GM19239 (cell line): ENCODE measurements around the gene RGS7.
"Not testable (repeated sequence)": the region's sequence is repeated elsewhere in the genome, so short reads cannot be mapped to it uniquely, and the experiment has no call there.

Experiments used
- DNase-seq: peaks from one replicate; pipeline ENCODE4 v3.0.0; 2011; ENCODE audit warnings: low spot score; ENCODE audit not compliant: insufficient read length
- FAIRE-seq: peaks from 2 replicates; lab custom pipeline; 2011; peaks lifted over from hg19 to GRCh38; lab: Jason Lieb, UNC

RGS7 gene

GRCh38 chr1:241020851-241021697 lies 335.9 kb downstream of the RGS7 start:
- no peak for FAIRE-seq

DNA sequence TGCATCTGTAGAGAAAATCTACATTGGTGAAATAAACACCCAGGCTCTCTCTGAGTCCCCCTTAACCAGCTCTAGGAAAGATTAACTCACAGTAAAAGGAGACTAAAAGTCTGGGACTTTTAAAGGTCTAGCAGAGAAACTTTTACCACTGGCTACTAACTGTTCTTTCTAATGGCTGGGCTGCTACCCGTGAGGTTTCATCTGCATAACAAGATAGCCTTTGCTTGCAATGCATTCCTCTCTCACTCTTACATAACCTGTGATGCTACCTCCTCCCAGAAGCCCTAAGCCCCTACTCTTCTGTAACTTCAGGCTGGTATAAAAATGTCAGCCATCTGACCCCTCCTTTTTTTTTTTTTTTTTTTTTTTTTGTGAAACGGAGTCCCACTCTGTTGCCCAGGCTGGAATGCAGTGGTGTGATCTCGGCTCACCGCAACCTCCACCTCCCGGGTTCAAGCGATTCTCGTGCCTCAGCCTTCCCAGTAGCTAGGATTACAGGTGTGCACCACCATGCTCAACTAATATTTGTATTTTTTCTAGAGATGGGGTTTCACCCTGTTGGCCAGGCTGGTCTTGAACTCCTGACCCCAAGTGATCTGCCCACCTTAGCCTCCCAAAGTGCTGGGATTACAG lies 344.2 kb downstream of the RGS7 start:
- no peak for DNase-seq
- no peak for FAIRE-seq

More at GRCh38 chr1:241020851-241021697, 335.9 kb downstream of the RGS7 start:
- DNase-seq, result no peak

DNA sequence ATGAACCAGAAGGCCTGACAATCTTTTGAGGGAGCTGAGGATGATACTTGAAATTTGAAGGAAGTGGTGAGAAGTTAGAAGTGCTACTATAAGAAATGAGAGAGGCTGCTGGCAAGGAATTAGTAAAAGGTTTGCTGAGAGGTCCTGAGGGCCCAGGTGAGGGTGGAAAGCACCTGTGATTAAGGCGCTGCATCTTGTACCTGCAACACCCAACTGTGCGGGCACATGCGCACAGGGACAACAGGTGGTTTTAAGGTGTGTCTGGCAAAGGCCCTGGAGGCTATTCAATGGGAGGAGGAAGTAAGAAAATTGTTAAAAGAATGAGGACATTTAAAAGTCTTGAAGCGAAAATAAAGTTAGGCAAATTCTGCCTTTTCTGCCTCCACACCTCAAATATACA lies 349.3 kb downstream of the RGS7 start:
- FAIRE-seq, result no peak

DNA sequence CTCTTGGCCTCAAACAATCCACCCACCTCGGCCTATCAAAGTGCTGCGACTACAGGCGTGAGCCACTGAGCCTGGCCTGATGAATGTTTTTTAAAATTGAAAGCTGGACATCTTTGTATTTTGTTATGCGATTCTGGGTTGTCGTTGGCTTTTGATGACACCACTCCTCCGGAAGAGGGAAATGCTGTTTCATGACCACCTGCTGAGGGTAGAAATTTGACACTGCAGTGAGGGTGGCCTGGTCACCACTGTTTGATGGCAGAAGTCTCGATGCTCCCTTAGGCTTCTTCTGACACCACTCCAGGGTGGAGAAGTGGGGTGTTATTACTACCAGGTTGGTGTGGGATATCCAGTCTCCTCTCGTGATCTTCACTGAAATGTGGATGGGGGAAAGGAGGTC lies 357.2 kb downstream of the RGS7 start:
- DNase-seq, result no peak
- no peak for FAIRE-seq

More for the DNA sequence above, 349.3 kb downstream of the RGS7 start:
- DNase-seq, result no peak

- no peak for DNase-seq
These were observed 358.5 kb downstream of the RGS7 start for GRCh38 chr1:240998441-240999015.

DNA sequence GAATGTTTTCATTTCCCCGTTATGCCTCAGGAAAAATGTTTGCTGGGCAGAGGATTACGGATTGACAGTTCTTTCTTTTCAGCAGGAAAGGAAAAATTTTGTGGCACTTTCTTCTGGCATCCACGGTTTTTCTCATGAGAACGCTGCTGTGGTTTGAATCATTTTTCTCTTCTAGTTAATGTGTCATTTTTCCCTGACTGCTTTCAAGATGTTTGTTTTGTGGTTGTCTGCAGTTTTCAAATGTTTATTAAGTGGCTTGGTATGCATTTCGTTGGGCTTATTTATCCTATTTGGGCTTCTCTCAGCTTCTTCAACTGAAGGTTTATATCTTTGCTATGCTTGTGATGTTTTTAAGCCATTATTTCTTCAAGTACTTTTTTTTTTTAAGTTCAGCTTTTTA lies 359.0 kb downstream of the RGS7 start:
- no peak for DNase-seq
- no peak for FAIRE-seq

More at GRCh38 chr1:240998441-240999015, 358.5 kb downstream of the RGS7 start:
- no peak for FAIRE-seq

GRCh38 chr1:240993004-240993403 lies 364.0 kb downstream of the RGS7 start:
- DNase-seq (no peak), FAIRE-seq (no peak)

DNA sequence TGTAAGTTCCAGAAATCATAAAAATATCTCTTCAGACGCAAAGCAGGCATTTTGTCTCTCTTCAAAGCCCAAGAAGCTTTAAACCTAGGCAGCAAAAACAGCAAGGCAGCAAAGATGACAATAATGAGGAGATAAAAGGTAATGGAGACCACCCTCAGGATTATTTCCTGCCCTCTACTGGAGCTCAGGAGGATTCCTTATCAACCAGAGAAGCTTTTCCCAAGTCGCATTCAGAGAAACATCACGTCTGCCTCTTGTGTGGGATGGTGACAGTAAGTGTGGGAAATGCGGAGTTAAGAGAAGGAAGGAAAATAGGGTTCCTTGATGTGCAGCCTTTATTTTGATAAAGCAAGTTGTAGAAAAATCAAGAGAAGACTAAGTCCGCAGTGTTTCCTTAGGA lies 365.8 kb downstream of the RGS7 start:
- FAIRE-seq (no peak), DNase-seq (no peak)

GRCh38 chr1:240987928-240988327 lies 369.1 kb downstream of the RGS7 start:
- no peak for DNase-seq
- no peak for FAIRE-seq

- FAIRE-seq (no peak), DNase-seq (no peak)
These were observed 371.9 kb downstream of the RGS7 start for GRCh38 chr1:240985081-240985480.

GRCh38 chr1:240980342-240980741 lies 376.7 kb downstream of the RGS7 start:
- FAIRE-seq (no peak), DNase-seq (no peak)

DNA sequence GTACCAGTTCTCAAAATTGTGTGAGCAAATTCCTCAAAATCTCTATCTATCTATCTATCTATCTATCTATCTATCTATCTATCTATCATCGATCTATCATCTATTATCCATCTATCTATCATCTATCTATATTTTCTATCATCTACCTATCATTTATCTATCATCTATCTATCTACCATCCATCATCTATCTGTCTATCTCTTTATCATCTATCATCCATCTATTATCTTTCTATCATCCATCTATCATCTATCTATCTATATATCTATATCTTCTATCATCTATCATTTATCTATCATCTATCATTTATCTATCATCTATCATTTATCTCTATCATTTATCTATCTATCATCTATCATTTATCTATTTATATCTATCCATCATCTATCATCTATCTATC lies 380.3 kb downstream of the RGS7 start:
- DNase-seq, result no peak
- no peak for FAIRE-seq

- FAIRE-seq (no peak), DNase-seq (no peak)
These were observed 383.1 kb downstream of the RGS7 start for GRCh38 chr1:240973875-240974274.

DNA sequence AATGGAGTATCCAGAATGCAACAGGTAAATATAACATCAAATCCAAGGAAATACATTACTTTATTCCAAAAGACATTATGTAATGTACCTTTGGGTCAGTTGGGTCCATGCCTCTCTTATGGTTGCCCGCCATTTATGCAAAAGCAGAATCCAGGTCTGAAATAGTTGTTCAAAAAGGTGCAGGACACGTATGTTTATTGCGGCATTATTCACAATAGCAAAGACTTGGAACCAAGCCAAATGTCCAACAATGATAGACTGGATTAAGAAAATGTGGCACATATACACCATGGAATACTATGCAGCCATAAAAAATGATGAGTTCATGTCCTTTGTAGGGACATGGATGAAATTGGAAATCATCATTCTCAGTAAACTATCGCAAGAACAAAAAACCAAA lies 384.9 kb downstream of the RGS7 start:
- DNase-seq, FAIRE-seq: not testable (repeated sequence)

- FAIRE-seq (no peak), DNase-seq (no peak)
These were observed 386.8 kb downstream of the RGS7 start for GRCh38 chr1:240970253-240970652.

DNA sequence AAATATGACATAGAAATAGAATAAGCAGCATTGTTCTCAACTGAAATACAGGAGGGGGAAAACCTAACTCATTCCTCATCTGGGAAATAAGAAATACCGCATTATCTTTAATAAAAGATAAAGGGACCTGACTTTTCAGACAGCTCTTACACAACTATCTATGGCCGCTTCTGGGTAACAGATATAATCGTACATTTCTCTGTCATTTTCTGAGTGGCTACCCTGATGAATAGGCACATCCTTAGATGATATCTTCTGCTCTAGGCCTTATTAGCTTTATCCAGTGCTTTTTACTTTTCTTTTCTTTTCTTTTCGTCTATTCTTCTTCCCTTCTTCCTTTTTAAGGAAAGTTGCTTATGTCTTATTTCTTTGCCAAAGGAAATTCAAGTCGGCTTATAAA lies 388.1 kb downstream of the RGS7 start:
- FAIRE-seq, result no peak
- DNase-seq, result no peak

DNA sequence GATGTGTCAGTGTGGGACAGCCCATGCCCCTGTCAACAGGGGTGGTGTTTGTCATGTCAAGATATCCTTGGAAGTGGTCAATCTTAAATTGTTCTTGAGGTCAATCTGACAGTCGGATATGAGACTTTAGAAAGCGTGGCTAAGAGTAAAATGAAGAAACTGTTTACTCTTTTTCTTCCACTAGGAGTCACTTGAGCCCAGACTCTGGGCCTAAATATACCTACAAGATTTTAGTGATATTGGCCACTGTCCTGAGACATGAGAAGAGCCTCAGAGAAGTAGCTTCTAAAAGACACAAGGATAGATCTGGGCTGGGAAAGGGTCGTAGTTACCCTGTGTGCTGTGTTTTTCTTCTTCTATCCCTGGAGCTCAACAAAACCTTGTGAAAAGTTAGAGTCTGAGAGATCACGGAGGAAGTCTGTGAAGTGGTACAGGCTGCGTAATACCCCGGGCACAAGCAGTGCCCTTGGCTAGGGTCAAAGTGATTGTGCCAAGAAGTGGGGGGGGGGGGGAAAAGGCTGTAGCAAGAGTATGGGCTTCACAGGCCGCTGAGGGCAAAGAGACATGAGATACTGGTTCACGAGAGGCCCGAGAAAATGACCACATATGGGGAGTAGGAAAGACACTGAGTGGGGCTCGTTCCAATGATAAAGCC lies 389.8 kb downstream of the RGS7 start:
- FAIRE-seq (no peak), DNase-seq (no peak)

DNA sequence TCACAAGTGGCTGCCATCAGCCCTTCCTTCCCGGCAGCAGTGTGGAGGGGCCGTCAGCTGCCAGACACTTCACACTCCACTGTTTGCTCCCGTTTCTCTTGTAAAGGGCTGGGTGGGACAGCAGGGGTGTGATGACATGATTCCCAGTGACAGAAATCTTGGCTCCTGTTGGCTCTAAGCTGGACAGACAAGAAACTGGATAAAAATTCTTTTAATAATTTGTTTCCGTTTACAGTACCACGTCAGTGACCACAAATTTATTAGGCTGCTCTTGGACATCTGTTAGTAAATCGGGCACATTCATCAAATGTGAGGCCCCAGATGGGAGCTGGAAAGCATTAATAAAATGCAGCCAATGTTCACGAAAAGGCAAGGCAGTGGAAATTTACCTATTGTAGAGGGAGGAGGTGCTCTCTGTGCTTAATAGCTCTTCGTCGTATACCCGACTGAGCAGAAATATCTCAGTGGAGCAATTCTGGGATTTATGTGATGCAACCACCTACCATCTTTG lies 391.4 kb downstream of the RGS7 start:
- FAIRE-seq (no peak), DNase-seq (no peak)

GRCh38 chr1:240962086-240962485 lies 394.9 kb downstream of the RGS7 start:
- DNase-seq, result no peak
- FAIRE-seq, result no peak

DNA sequence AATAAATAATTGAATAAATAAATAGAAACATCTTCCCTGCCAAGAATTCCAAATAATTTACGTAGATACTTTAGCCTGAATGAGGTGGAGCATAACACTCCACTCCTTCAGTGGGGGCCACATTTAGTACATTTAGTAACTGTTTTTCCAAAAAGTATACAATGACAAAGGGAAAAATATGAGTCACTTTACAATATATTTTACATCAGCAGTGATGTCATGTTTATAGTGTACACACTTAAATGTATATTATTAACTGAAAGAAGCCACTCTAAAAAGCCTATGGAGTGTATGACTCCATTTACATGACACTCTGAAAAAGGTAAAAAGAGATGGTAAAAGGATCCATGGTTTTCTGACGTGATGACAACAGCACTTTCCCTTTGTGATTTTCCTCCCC lies 400.6 kb downstream of the RGS7 start:
- FAIRE-seq (no peak), DNase-seq (no peak)

GRCh38 chr1:240956020-240956419 lies 401.0 kb downstream of the RGS7 start:
- no peak for DNase-seq
- no peak for FAIRE-seq
